NOMO-1 (cell line): Measurements from ENCODE around the gene TRIO.
"Not testable (repeated sequence)": the region's sequence is repeated elsewhere in the genome, so short reads cannot be mapped to it uniquely, and the experiment has no call there.

Source experiments
- DNase-seq, 2 experiments: peaks; one replicate each; lab custom pipeline; 2025; ENCODE audit not compliant: unreplicated experiment in 2 of 2; lab: John Stamatoyannopoulos, UW

The TRIO gene

GRCh38 chr5:14516901-14517300, 373.8 kb downstream of the TRIO start:
- DNase-seq, result no peak

GRCh38 chr5:14518638-14519037, 375.5 kb downstream of the TRIO start:
- DNase-seq, result no peak

DNA sequence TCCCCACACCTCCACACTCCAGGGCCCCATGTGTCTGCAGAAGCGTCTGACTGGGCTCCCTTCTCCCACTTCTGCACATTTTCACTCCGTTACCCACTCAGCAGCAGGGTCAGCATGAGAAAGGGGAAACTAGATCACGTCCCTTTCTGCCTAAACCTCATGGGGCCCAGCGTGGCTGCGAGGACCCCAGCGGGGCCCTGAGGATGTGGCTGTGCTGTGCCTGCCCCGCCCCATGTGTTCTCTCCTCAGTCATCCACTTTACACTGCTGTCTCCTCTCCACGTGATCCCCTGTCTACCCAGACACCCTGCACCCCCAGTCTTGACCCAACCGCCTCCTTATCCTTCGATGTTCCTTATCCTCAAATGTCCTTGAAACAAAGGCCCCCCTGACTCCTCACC, 378.6 kb downstream of the TRIO start:
- DNase-seq, result no peak

GRCh38 chr5:14522721-14523120, 379.6 kb downstream of the TRIO start:
- DNase-seq, result no peak

GRCh38 chr5:14523243-14524034, 380.3 kb downstream of the TRIO start:
- no peak for DNase-seq

DNA sequence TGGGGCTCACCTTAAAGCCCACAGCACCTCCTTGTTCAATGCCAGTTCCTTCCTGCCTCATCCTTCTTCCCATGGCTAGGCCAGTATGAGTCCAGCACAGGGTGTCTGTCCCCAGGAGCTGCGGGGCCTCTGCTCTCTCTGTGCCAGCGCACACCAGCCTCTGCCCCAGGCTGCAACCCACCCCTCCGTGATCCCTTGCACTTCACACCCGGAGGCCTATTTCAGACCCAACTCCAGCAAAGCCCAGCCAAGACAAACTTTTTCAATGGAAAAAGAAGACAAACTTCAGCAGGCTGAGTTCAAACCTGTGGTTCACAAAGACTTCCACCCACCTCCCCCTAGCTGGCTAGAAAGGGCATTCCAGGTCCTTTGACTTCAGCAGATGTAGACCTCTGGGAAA, 382.3 kb downstream of the TRIO start:
- DNase-seq, result no peak

GRCh38 chr5:14526493-14526892, 383.4 kb downstream of the TRIO start:
- DNase-seq, result no peak

GRCh38 chr5:14528115-14528514, 385.0 kb downstream of the TRIO start:
- DNase-seq, result no peak

- DNase-seq, result no peak
Observed at GRCh38 chr5:14528926-14529325, 385.8 kb downstream of the TRIO start.

DNA sequence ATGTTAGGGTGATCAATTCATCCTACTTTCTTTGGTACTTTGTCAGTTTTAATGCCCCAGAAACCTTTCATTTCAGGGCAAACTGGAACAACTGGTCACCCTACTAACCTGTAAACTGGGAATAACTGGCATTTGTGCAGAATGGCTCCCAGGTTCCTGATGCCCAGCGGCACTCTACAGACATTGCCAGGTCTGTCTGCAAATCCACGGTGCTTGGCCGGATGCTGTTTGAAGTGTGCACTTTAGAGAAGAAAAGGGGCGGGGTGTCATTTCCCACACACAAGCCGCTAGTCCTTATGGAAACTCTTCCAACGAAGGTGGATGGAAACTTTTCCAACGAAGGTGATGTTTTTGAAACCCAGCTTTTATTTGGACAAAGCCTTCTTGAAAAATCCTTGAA, 388.5 kb downstream of the TRIO start:
- no peak for DNase-seq

DNA sequence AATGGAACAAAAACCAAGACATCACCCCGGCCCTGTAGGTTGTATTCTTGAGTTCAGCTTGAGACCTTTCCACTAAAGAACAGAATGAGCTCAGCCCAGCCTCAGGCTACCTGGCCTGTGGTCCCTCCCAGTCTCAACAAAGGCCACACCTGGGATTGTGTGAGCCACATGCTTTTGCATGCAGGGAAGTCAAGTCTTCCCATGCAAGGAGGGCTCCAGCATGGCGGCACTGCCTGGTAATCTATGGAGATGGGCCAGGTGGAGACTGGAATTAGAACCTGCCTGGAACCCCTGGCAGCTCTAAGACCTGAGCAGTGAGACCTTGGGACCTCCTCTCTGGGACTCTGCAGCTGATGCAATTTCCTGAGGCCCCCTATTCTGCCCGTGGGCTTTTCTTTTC, 389.0 kb downstream of the TRIO start:
- no peak for DNase-seq

- DNase-seq, result no peak
Observed at GRCh38 chr5:14534773-14535172, 391.6 kb downstream of the TRIO start.

DNA sequence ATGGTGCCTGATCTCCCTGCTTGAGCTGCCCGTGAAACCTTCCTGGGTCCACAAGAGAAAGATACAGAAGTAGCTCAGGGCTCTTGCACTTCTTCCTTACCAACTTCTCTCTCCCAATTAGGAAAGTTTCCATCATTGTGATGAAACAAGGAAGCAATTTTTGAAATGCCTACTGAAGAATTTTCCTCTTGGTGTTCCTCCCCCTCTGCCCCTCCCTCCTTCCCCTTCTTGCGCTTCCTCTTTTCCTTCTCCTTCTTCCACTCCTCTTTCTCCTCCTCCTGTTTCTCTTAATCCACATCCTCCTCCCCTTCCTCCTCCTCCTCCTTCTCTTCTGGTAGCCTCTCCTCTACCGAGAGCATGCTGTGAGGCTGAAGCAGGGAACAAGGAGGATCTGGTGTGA, 402.2 kb downstream of the TRIO start:
- peak; percentile 72 to 79 for DNase-seq

- DNase-seq, result peak; percentile 33 to 45
Observed at GRCh38 chr5:14545862-14546261, 402.7 kb downstream of the TRIO start.

- DNase-seq, result peak; percentile 50 to 80
Observed at GRCh38 chr5:14547666-14548065, 404.5 kb downstream of the TRIO start.

DNA sequence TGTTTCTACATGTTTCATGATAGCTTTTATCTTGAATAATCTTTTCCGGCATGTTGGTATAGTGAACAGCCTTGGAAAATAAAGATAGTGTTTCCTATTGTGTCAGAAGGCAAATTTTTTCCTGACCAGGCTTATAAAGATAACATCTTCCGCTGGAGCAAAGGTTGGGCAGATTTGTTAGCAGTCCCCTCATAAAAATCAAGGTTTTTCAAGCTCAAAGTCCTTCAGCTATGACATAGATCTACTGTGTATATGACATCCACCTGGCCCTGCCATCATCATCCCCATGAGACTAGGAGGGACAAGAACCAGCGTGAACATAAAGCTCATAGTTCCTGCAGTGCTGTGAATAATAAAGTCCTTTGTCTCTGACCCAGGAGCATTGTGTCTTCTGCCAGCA, 408.1 kb downstream of the TRIO start:
- no peak for DNase-seq

DNA sequence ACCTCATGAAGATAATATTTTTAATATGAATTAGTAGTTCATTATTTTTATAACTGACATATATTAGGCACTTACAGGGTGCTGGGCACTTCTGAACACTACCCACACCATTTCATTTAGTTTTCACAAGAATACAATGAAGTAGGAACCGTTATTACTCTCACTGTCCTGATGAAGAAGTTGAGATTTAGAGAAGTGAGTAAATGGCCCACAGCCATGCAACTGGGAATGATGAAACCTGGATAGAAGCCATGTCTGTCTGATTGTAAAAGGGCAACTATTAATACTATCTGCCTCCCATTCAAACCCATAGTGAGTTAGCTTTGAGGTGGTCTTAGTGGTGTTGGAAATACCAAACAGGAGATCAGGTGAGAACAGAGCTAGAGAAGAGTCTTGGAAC, 408.9 kb downstream of the TRIO start:
- DNase-seq, result peak; percentile 72 to 90

- not testable (repeated sequence) for DNase-seq
Observed at GRCh38 chr5:14554288-14554687, 411.1 kb downstream of the TRIO start.

GRCh38 chr5:14556015-14556414, 412.9 kb downstream of the TRIO start:
- DNase-seq, result no peak

GRCh38 chr5:14557203-14557770, 414.1 kb downstream of the TRIO start:
- DNase-seq, result no peak

- no peak for DNase-seq
Observed at GRCh38 chr5:14557791-14558415, 414.8 kb downstream of the TRIO start.
